OCI-LY3 (cell line): Measurements from ENCODE around the gene NDUFB7.
"Not testable (repeated sequence)": the region's sequence is repeated elsewhere in the genome, so short reads cannot be mapped to it uniquely, and the experiment has no call there.

Source experiments
- CTCF ChIP-seq: fragments of 200-600, 300-600 bp; sonication (generic); IDR thresholded peaks from 2 replicates; pipeline ENCODE4 v1.5.1; 2014; ENCODE audit warnings: antibody characterized with exemption, low read length, low read depth
- EZH2phosphoT487 ChIP-seq: fragments of 200-600 bp; shearing (Covaris generic); IDR thresholded peaks from 2 replicates; pipeline ENCODE4 v1.6.1; 2018; ENCODE audit warnings: antibody characterized with exemption, mixed run types, low read depth

GRCh38 chr19:14589433-14589832 is 17.6 kb upstream of the NDUFB7 start:
- TF ChIP-seq CTCF, EZH2phosphoT487: not testable (repeated sequence)
